SHP77 (cell line): ENCODE measurements around the gene PVR.
"Not testable (repeated sequence)": the region's sequence is repeated elsewhere in the genome, so short reads cannot be mapped to it uniquely, and the experiment has no call there.

ENCODE experiments used
- DNase-seq, 2 experiments: peaks; one replicate each; lab custom pipeline; 2025; lab: John Stamatoyannopoulos, UW

The PVR gene

DNA sequence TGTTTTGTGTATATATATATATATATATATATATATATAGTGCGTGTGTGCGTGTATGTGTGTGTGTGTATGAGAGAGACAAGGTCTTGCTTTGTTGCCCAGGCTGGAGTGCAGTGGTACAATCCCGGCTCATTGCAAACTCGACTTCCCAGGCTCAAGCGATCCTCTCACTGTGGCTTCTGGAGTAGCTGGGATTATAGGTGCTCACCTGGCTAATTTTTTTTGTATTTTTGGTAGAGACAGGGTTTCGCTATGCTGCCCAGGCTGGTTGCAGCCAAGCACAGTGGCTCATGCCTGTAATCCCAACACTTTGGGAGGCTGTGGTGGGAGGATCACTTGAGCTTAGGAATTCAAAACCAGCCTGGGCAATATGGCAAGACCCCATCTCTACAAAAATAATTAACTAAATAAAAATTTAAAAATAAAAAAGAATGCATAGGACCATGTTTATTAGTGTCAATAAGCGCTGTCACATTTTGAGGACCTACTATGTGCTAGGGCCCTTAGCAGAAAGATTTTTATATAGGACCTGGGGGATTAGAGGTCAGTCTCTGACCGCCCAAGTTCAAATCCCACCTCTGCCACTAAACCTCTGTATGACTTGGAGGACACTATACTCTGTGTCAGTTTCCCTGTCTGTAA, 1.8 kb downstream of the PVR start:
- DNase-seq: no peak

DNA sequence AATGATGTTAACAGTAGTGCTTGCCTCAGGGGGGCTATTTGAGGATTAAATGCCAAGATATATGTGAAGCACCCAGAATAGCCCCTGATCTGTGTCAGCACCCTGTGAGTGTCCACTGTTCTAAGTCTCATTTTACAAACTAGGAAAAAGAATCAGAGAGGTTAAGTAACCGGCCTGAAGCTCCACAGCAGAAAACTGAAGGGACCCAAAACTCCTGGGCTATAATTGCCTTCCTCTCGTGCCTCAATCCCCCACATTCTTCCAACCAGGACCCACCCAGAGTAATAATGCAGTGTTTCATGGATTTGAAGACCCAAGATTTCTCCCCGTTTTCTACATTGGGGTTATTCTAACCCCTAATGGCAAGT, 2.3 kb downstream of the PVR start:
- no peak for DNase-seq

DNA sequence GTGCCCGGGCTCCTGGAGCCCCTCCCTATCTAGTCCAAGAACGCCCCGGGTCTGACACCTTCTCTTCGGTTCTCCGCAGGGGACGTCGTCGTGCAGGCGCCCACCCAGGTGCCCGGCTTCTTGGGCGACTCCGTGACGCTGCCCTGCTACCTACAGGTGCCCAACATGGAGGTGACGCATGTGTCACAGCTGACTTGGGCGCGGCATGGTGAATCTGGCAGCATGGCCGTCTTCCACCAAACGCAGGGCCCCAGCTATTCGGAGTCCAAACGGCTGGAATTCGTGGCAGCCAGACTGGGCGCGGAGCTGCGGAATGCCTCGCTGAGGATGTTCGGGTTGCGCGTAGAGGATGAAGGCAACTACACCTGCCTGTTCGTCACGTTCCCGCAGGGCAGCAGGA, 3.4 kb downstream of the PVR start:
- DNase-seq: no peak

DNA sequence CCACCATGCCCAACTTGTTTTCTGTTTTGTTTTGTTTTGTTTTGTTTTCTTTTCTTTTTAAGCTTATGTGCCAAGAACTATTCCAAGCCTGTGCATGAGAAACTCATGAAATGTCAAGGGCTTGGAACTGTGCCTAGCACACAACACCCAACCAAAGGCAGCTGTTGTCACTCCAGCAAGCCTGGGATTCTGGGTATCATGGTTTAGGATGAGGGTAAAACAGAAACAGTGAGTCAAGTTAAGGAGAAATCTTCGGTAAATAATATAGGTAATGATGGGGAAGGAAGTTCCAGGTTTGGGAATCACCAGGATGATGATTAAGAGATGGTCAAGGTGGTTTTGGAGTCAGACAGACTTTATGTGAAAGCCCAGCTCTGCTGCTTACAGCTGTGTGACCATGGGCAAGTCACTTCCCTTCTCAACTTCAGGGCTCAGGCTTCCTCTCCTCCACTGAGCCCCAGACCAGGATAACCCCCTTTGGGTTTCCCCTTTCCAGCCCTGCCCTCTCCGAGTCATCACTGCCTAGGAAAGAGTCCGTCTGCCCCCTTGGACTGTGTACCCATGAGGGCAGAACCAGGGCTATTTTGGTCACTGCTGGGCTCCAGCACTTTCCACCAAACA, 5.0 kb downstream of the PVR start:
- DNase-seq: no peak

DNA sequence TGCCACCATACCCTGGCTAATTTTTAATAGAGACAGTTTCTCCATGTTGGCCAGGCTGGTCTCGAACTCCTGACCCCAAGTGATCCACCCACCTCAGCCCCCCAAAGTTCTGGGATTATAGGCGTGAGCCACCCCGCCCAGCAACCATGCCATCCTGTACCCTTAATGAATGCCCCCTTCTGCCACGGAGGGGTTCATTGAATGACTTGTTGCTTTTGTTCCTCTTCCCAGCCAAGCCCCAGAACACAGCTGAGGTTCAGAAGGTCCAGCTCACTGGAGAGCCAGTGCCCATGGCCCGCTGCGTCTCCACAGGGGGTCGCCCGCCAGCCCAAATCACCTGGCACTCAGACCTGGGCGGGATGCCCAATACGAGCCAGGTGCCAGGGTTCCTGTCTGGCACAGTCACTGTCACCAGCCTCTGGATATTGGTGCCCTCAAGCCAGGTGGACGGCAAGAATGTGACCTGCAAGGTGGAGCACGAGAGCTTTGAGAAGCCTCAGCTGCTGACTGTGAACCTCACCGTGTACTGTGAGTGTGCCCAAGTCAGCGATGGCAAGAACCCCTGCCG, 6.0 kb downstream of the PVR start:
- DNase-seq: no peak

DNA sequence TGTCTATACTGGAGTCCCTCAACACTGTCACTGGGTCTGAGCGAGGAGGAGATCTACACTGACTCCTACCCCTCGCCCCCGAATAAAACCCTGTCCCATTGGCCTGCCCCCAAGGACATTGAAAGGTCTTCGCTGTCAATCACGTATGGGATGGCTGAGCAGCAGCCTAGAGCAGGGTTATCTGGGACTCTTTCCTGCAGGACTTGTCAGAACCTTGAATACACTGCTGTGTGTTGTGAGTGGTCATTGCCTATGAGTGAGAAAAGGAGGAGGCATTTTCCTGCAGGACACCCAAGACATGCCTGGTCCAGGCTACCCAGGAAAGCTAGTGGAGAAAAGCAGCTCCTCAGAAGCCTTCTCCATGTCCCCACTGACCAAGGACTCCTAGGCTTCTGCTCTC, 9.6 kb downstream of the PVR start:
- no peak for DNase-seq

DNA sequence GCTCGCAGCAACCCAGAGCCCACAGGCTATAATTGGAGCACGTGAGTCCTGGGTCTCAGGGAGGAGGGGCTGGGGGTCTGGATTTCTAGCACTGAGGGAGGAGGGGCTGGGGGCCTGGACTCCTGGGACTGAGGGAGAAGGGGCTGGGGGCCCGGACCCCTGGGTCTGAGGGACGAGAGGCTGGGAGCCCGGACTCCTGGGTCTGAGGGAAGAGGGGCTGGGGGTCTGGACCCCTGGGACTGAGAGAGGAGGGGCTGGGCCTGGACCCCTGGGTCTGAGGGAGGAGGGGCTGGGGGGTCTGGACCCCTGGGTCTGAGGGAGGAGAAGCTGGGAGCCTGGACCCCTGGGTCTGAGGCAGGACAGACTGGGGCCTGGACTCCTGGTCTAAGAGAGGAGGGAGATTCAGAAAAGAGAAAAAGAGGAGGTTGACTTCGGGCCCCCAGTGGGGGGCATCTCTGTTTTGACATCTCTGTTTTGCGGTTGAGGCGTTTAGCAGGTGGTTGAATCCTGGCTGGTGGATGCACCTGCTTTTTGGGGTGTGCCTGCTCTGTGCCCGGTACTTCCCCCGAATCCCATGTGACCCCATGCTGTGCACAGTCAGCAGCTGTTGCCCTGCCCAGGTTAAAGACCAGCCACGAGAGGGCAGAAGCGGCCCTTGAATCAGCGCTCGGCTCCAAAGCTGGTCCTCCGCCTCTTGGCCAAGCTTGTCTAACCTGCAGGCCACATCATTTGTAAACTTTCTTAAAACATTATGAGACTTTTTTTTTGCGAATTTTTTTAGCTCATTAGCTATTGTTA, 10.5 kb downstream of the PVR start:
- peak in 1 of 2 experiments; percentile 22 for DNase-seq

DNA sequence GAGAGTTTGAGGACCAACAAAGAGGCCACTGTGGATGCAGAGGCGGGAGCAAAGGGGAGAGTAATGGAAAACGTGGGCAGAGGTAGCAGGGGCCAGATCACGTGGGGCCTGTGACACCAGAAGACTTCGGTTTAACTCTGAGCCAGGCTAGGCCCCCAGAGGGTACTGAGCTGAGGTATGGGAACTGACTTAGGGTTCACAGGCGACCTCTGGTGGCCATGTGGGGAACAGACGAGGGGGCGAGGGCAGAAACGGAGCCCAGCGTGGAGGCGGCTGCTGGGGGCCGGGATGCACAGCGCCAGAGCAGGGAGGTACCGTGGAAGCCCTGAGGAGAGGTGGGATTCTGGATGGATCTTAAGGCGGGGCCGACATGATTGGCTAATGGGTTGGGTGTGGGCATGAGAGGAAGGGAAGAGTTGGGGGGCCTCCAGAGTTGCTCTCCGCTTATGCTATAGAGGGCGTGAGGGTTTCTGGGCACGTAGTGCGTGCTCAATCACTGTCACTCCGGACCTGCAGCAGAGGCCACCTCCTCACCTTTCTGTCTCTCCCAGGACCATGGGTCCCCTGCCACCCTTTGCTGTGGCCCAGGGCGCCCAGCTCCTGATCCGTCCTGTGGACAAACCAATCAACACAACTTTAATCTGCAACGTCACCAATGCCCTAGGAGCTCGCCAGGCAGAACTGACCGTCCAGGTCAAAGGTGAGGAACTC, 13.7 kb downstream of the PVR start:
- DNase-seq: peak; percentile 26 to 30

DNA sequence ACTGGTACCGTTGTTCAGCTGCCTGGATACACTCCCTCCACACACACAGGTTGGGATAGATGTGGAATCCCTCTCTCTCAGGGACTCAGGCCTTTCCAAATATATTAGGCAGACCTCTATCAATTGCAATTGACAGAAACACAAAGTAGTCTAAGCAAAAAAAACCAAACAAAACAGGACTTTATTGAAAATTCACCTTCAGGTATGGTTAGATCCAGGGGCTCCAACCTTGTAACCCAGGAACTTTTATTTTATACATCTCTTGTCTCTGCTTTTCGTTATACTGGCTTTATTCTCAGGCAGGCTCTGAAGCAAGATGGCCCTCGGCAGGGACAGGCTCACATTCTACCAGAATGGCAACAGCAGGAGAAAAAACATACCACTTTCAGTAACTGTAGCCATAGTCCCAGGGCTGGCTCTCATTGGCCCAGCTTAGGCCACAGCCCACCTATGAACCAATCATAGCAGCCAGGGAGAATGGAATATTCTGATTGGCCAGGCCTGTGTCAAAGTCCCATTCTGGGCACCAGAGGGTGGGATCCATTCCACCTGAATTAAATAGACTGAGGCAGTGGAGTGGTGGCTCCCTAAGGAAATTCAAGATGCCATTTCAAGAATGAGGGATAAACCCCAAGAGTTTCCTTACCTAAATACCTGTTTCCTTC, 14.5 kb downstream of the PVR start:
- no peak for DNase-seq

DNA sequence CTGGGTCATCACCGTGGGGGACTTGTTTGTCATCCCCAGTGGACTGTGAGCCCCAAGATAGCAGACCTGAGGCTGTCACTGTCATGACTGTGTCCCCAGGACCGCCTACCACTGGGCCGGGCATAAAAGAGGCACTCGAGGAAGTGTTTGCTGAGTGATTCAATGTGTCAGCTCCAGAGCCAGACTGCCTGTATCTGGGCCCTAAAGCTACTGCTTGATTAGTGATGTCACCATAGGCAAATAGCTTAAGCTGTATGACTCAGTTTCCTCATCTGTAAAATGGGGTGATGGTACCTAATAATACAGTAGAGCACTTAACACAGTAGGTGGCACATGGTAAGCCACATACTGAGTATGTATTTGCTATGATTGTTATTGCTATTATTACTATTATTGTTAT, 16.4 kb downstream of the PVR start:
- no peak for DNase-seq

DNA sequence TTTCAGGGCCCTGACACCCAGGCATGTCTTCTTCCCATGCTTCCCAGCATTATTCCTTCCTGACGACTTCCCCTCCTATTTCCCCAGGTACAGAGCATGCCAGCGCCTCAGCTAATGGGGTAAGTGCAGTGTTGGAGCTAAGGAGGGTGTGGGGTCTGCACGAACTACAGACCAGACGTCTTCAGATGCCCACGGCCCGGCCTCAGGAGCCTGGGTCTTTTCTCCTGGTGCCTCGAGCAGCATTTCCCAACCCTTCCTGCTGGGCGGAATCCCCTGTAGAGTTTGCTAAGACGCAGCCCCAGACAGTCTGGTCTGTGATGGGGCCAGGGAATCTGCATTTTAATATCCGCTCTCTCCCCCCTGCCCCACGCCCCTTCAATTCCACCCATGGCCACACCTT, 17.5 kb downstream of the PVR start:
- no peak for DNase-seq

DNA sequence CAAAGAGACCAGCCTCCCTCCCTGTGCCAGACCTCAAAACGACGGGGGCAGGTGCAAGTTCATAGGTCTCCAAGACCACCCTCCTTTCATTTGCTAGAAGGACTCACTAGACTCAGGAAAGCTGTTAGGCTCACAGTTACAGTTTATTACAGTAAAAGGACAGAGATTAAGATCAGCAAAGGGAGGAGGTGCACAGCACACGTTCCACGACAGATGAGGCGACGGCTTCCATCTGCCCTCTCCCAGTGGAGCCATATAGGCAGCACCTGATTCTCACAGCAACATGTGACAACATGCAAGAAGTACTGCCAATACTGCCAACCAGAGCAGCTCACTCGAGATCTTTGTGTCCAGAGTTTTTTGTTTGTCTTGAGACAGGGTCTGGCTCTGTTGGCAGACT, 18.2 kb downstream of the PVR start:
- DNase-seq: no peak

DNA sequence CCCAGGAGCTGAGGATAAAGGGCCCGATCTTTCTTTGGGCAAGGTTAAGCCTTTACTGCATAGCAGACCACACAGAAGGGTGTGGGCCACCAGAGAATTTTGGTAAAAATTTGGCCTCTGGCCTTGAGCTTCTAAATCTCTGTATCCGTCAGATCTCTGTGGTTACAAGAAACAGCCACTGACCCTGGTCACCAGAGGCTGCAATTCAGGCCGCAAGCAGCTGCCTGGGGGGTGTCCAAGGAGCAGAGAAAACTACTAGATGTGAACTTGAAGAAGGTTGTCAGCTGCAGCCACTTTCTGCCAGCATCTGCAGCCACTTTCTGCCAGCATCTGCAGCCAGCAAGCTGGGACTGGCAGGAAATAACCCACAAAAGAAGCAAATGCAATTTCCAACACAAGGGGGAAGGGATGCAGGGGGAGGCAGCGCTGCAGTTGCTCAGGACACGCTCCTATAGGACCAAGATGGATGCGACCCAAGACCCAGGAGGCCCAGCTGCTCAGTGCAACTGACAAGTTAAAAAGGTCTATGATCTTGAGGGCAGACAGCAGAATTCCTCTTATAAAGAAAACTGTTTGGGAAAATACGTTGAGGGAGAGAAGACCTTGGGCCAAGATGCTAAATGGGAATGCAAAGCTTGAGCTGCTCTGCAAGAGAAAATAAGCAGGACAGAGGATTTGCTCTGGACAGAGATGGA, 19.1 kb downstream of the PVR start:
- no peak for DNase-seq

DNA sequence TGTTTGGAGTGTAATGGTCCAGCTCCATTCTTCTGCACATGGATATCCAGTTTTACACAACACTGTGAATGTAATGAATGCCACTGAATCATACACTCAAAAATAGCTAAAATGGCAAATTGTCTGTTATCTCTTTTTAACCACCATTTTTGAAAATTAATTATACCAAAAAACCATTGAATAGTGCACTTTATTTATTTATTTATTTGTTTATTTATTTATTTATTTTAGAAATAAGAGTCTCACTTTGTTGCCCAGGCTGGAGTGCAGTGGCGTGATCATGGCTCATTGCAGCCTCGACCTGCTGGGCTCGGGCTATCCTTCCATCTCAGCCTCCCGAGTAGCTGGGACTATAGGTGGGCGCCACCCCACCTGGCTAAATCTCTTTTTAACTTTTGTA, 20.3 kb downstream of the PVR start:
- DNase-seq: no peak

DNA sequence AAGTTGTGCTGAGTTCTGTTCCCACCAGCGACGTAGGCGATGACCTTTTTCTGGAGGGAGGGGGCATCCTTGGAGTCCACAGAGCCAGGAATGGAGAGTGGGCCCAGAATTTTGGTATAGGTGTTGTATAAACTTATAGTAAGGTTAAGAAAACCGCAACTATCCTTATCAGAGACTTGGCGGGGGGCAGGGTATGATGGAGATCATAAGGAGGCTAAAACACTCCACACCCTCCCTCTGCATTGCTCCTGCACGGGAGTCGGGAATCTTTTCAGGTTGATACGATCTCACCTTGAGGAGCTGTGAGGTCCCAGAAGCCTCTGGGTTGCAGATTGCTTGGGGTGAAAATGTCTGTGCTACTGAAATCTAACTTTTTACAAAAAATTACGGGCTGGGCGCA, 21.3 kb downstream of the PVR start:
- DNase-seq: no peak

DNA sequence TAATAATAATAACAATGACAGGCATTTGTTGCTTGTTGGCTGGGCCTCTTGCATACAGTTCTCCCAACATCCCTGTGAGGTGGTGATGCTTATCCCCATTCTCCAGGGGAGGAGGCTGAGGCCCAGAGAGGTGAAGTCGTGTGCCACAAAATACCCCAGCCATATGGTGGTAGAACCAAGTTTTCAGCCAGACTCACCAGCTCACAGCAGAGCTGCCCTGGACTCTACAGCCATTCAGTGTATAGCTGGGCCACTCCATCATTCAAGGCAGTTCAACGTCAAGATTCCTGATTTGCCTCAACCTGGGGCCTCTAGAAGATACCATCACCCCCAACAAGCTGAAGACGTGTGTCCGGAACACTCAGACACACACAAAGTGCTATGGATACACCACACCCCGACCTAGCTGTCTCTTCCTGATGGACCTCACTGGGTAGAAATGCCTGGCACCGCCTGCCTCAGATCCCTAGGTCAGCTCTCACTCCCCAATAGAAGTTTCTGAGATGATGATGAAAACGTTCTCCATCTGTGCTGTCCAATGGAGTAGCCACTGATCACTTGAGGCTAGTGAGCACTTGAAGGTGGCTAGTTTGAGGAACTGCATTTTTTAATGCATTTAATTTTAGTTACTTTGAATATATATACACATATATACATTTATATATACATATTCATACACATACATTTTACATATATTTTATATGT, 23.3 kb downstream of the PVR start:
- no peak for DNase-seq

DNA sequence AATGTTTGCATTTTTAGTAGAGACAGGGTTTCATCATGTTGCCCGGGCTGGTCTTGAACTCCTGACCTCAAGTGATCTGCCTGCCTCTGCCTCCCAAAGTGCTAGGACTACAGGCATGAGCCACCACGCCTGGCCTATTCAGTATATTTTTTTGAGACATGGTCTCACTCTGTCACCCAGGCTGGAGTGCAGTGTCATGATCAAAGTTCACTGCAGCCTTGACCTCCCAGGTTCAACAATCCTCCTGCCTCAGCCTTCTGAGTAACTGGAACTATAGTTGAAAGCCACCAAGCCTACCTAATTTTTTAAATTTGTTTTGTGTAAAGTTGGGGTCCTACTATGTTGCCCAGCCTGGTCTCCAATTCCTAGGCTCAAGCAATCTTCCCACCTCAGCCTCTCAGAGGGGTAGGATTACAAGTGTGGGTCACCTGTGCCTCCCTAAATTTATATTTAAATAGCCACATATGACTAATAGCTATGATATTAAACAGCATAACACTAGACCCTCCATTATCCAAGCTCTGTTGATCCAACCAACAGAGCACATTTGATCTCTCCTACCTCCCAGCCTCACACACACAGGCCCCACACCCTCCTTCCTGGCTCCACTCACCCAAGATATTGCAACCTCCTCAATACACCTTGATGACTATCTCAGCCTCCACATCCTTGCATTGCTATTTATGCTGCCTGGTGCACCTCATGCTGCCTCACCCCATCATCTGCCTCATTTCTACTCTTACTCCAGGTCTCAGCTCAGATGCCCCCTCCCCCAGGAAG, 25.5 kb downstream of the PVR start:
- DNase-seq: no peak

DNA sequence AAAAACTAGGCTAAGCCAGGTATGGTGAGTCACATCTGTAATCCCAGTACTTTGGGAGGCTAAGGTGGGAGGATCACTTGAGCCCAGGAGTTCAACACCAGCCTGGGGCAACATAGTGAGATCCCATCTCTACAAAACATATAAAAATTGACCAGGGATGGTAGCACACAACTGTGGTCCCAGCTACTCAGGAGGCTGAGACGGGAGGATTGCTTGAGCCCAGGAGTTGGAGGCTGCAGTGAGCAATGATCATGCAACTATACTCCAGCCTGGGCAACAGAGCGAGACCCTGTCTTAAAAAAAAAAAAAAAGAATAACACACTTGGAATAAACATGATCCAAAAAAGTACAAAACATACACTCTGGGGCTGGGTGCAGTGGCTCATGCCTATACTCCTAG, 26.3 kb downstream of the PVR start:
- DNase-seq: not testable (repeated sequence)

DNA sequence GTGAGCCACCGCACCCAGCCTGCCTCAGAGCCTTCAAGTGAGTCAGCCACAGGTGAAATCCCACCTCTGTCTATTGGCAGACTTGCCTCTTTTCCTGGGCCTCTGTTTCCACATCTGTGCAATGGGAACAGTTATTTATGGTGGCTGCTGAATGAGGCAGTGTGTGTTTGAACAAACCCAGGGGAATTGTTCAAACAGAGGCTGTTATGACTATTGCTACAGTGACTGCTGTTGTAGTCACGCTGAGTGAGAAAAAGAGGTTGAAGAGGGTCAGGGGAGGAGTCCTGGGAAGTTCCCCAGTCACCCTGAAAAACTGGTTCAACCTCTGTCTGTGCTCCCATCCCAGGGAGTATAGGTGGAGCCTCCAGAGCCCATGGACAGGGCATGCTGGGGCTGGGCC, 27.7 kb downstream of the PVR start, which contains the start of gene CEACAM19:
TSS of gene CEACAM19 (plus strand) at position 83 of the 400 bp plus-strand sequence. CDS start 450 bp downstream, outside the sequence.
- no peak for DNase-seq

DNA sequence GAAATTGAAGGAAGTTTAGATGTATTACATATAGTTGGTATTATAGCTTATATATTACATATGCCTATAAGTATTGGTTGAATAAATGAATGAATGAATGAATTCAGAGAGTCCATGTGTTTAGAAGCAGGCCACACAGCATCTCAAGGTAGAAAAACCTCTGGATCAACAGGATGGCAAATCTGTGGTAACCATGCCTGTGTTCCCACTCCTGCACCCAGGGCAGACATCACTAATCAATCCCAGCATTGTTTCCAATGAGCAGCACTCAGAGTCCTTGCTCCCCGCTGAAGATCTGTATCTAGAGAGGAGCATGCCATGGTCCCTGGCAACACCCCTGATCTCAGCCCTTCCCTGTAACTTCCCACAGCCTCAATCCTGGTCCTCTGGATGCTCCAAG, 28.5 kb downstream of the PVR start:
- DNase-seq: no peak
